Large intestine (tissue), 3 donors: ENCODE results near the gene CBFA2T3. TPM values are rescaled to one million over a fixed set of nuclear protein-coding genes. Genes with fewer than 3 reads are reported as not detected.

Experiments
- DNase-seq, 2 donors: peaks; one replicate each; pipeline versions ENCODE4 v3.0.0 to v3.0.0-alpha.2; 2013
- H3K27ac ChIP-seq: one replicate; pipeline ENCODE4 v1.5.1; 2013; ENCODE audit warnings: low read length
- H3K27me3 ChIP-seq: 2 replicates; pipeline ENCODE4 v1.6.1; 2013; ENCODE audit warnings: low read length; ENCODE audit not compliant: control insufficient read depth, insufficient read depth
- H3K36me3 ChIP-seq: 2 replicates; pipeline ENCODE4 v1.6.1; 2013; ENCODE audit warnings: low read length; ENCODE audit not compliant: control insufficient read depth, insufficient read depth
- H3K4me1 ChIP-seq: one replicate; pipeline ENCODE4 v1.6.1; 2013; ENCODE audit warnings: low read length; ENCODE audit not compliant: control insufficient read depth, insufficient read depth
- H3K4me3 ChIP-seq: one replicate; pipeline ENCODE4 v1.5.1; 2013; ENCODE audit warnings: low read length
- H3K9me3 ChIP-seq: one replicate; pipeline ENCODE4 v1.6.1; 2013; ENCODE audit warnings: mild to moderate bottlenecking, low read depth, low read length, moderate library complexity; ENCODE audit not compliant: control insufficient read depth
- WGBS: methylation state at CpG from one replicate; pipeline ENCODE4 v1.1.5; 2013; ENCODE audit warnings: low lambda C conversion rate; ENCODE audit not compliant: insufficient coverage; 5-methylcytosine and 5-hydroxymethylcytosine counted together
- polyA plus RNA-seq: library from polyadenylated mRNA; unstranded; fragments of 120-200 nt; gene quantifications from one replicate; pipeline ENCODE4 v1.2.1, GENCODE V29; 2013

Gene CBFA2T3
- polyA plus RNA-seq, 1 donor: 7.4 TPM

DNA sequence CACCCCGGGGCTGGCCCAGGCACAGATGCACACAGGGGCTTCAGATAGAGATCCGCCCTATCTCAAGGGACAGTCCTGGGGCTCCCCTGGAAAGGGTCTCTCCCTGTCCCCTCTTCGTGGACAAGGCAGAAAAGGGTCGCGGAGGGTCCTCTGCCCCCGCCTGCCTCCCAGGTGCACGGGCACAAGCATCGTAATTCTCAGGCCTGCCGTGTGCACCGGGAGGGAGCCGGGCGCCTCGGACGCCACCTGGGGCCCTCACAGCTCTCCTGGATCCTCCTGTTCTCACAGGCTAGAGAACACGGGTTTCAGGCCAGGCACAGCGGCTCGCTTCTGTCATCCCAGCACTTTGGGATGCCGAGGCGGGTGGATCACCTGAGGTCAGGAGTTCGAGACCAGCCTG, 98.7 kb downstream of the CBFA2T3 start:
- H3K4me3 ChIP-seq: no peak overlapping the region
- no peak for DNase-seq
- H3K27me3 ChIP-seq: peaks cover 14% of the 10 kb centered on the region
- peaks cover 15% of the 10 kb centered on the region for H3K9me3 ChIP-seq
- peaks cover 17% of the 10 kb centered on the region for H3K4me1 ChIP-seq
- no peaks in the 10 kb centered on the region for H3K36me3 ChIP-seq
- H3K27ac ChIP-seq: no peak overlapping the region
- no CpG with 5 or more reads among the region's 20 CpGs for WGBS

DNA sequence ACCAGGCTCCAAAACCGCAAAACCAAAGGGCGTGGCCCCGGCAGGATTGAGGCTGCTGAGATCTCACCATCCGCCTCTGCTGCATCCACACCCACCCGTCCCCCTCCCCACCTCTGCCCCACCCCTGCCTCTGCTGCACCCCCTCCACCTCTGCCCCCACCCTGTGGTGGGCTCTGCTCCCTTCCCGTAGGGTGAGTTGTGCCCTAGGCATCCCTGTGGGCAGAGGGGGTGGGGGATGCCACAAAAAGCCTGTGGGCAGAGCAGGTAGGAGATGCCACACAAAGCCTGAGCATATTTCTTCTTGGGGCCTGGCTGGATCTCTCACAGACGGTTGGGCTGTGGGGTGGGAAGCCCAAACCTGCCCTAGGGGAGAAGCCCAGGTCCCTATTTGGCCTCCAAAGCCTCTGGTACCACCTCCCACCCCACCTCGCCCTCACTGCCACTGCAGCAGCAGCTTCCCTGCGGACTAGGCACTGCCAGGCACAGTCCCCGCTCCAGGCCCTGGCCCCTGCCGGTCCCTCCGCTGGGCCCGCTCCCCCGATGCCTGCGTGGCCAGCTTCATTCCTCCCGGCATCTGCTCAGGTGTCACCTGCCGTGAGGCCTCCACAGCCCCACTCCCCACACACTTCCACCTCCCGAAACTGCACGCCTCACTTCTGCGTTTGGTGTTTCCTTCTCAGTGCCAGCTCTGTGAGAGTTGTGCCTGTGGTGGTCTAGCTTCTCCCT, 99.3 kb downstream of the CBFA2T3 start:
- Histone ChIP-seq H3K4me1 (peaks cover 17% of the 10 kb centered on the region), H3K27ac (no peak overlapping the region), H3K36me3 (no peaks in the 10 kb centered on the region), H3K4me3 (no peak overlapping the region), H3K27me3 (peaks cover 14% of the 10 kb centered on the region), H3K9me3 (peaks cover 13% of the 10 kb centered on the region)
- DNase-seq: no peak
- WGBS: no CpG with 5 or more reads among the region's 20 CpGs

DNA sequence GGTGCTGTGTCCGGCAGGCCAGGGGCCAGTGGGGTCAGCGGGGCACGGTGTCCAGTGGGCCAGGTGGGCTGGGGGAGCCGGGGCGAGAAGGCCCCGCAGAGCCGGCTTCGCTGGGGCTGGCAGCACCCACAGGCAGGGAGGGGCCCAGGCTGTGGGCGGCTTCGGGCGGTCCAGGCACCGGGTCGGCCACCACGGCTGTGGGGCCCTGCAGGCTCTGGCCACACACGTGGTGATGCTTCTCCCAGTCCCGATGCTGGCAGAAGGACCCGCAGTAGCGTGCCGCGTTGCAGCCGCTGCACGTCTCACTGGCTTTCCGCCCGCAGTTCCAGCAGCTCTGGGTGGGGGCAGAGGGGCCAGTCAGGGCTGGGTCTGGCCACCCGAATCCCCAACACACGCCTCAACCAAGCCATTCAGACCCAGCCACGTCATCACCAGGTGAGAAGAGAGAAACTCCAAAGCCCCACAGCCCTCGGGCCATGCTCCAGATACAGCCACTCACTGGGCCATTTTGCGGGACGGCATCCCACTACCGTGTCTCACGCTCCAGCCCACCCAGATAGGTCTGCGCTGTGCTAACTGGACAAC, 100.0 kb downstream of the CBFA2T3 start:
- no peak for DNase-seq
- no CpG with 5 or more reads among the region's 33 CpGs for WGBS
- Histone ChIP-seq H3K4me3 (no peak overlapping the region), H3K4me1 (peaks cover 17% of the 10 kb centered on the region), H3K27ac (no peak overlapping the region), H3K27me3 (peaks cover 14% of the 10 kb centered on the region), H3K9me3 (peaks cover 8% of the 10 kb centered on the region), H3K36me3 (no peaks in the 10 kb centered on the region)

DNA sequence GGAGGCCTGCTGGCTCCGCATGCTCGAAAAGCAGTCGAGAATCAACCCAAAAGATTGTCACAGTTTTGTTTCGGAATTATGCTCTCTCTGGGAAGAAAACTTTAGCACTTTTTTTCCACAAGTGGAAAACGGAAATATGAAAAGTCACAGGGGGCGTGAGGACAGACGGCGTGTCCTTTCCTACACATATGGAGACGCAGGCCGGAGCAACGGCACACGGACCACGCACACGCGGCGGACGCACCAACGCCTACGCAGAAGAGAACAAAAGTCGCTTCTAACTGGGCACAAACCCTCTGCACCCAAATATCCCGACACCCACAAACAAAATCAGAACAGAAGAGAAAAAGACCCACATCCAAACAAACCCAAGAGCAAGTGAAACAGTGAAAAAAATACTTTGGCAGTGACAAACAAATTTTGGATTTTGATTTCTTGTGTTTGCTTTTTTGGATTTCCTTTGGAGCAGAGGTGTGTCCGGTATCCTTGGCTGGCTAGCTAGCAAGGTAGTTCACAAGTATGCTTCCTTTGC, 101.2 kb downstream of the CBFA2T3 start:
- no peak for DNase-seq
- H3K27me3 ChIP-seq: peaks cover 7% of the 10 kb centered on the region
- H3K9me3 ChIP-seq: peaks cover 8% of the 10 kb centered on the region
- peaks cover 8% of the 10 kb centered on the region for H3K4me1 ChIP-seq
- H3K4me3 ChIP-seq: no peak overlapping the region
- H3K27ac ChIP-seq: no peak overlapping the region
- 80% methylated on average over 1 of the region's 22 CpGs for WGBS
- H3K36me3 ChIP-seq: no peaks in the 10 kb centered on the region

DNA sequence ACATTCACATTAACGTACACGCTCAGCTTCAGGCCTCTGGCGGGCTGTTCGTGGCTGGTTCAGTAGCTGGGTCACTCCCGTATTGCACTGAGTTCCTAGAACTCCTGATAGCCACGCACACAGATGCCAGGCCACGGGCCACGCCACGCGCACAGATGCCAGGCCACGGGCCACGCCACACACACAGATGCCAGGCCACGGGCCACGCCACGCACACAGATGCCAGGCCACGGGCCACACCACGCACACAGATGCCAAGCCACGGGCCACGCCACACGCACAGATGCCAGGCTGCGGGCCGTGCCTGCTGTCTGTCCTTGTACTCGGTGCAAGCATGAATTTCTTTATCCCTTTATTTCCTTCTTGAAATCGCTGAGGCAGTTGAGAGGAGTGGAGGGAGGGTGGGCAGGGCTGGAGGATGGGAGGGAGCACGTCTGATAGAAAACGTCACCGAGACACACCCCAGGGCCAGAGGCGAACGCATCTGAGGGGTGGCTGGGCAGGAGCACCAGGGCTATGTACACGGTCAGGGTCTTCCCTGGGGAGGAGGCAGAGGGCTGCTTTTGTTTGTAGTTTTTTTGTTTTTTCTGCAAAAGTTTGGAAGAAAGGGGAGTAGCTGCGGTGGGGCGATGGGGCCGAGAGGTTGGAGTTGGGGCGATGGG, 101.9 kb downstream of the CBFA2T3 start:
- WGBS: no CpG with 5 or more reads among the region's 34 CpGs
- Histone ChIP-seq H3K27me3 (peaks cover 9% of the 10 kb centered on the region), H3K36me3 (no peaks in the 10 kb centered on the region), H3K27ac (no peak overlapping the region), H3K4me1 (peaks cover under 1% of the 10 kb centered on the region), H3K4me3 (no peak overlapping the region), H3K9me3 (peaks cover 8% of the 10 kb centered on the region)
- DNase-seq: no peak

GRCh38 chr16:88872650-88873331, 104.2 kb downstream of the CBFA2T3 start:
- Histone ChIP-seq H3K27ac (no peak overlapping the region), H3K27me3 (peaks cover 13% of the 10 kb centered on the region), H3K9me3 (peaks cover 4% of the 10 kb centered on the region), H3K4me3 (no peak overlapping the region), H3K4me1 (no peaks in the 10 kb centered on the region), H3K36me3 (no peaks in the 10 kb centered on the region)
- no CpG with 5 or more reads among the region's 25 CpGs for WGBS
- no peak for DNase-seq

DNA sequence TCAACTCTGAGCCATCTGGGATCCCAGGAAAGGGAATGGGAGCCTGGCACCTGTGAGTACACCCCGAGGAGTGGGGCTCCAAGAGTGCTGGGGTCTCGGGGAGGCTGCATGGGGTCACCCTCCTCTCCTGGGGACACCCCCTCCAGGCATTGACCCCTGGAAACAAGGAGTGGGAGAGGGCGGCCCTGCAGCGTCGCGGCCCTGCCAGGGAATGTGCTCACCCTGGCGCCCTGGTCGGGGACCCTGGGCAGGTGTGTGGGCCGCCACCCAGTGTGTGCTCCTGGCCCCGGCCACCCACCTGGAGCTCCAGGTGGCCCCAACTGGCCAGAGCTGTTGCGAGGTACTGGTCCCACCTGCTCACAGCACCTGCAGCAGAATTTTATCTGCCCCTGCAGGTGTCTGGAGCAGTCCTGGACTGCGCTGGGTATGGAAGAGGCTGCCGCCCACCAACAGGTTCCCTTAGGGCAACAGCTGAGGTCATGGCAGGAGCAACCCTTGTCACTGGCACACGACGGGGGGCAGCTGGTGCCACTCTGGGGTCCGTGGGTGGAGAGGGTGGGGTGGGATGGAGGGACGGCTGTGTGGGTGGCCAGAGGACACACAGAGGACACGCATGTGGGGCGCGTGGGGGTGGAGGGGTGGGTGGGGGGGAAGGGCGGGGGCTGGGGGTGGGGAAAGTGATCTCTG, 105.1 kb downstream of the CBFA2T3 start:
- Histone ChIP-seq H3K4me3 (no peak overlapping the region), H3K36me3 (no peaks in the 10 kb centered on the region), H3K27me3 (peaks cover 13% of the 10 kb centered on the region), H3K9me3 (peaks cover 4% of the 10 kb centered on the region), H3K4me1 (no peaks in the 10 kb centered on the region), H3K27ac (no peak overlapping the region)
- no CpG with 5 or more reads among the region's 21 CpGs for WGBS
- no peak for DNase-seq

DNA sequence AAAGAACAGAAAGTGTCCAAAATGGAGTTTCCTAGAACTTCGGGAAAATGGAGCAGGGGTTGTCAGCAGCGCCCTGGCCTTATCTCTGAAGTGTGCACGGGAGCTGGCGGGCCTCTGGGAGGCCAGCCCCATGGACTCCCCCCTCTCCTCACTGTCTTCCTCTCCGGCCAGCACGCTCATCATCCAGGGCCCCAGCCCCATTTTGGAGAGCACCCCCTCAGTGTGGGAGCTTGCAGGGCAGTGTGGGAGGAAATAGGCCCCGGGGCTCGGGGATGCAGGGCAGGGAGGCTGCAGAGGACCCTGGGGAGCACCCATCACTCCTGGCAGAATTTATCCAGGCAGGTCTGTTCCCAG, 105.7 kb downstream of the CBFA2T3 start:
- Histone ChIP-seq H3K36me3 (no peaks in the 10 kb centered on the region), H3K27me3 (peaks cover 13% of the 10 kb centered on the region), H3K4me3 (no peak overlapping the region), H3K27ac (no peak overlapping the region), H3K4me1 (no peaks in the 10 kb centered on the region), H3K9me3 (peaks cover 4% of the 10 kb centered on the region)
- no CpG with 5 or more reads among the region's 8 CpGs for WGBS
- DNase-seq: no peak

DNA sequence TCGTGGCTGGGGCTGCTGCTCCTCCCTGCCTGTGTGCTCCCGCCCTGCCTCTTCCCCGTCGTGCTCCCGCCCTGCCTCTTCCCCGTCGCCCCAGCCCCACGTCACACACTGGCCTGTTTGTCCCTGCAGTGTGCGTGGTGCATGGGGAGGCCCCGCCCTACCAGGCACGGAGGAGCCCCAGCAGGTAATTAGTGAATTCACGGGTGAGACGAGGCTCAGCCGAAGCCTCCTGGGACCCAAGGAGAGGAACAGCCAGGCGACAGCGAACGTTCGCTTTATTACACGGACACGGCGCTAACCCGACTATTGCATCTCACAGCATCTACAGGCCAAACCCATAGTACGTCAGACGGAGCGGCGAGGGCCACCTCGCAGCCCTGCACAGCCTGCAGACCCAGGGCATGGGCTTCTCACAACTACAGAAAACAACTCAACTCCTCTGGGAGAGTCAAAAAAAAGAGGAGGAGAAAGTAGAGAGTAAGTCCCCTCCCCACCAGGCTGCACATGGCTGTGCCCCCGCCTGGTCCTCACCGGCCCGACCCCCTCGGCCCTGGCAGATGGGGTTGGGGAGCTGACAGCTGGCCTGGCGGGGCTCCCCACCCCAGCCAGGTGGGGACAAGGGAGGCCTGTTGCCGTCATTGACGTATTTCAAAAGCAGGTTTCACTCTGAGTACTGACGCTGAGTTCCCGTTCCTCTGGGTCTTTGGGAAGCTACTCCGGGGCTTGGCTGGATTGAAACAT, 106.2 kb downstream of the CBFA2T3 start:
- H3K27ac ChIP-seq: no peak overlapping the region
- H3K36me3 ChIP-seq: no peaks in the 10 kb centered on the region
- H3K4me1 ChIP-seq: no peaks in the 10 kb centered on the region
- no CpG with 5 or more reads among the region's 37 CpGs for WGBS
- peaks cover 4% of the 10 kb centered on the region for H3K9me3 ChIP-seq
- no peak for DNase-seq
- H3K4me3 ChIP-seq: no peak overlapping the region
- peaks cover 13% of the 10 kb centered on the region for H3K27me3 ChIP-seq
